ENCODE measurements around the gene PNKP. TPM values are rescaled to one million over a fixed set of nuclear protein-coding genes. Genes with fewer than 3 reads are reported as not detected.

The PNKP gene
- total and polyA plus RNA-seq, 9 of the 15 experiments (the other 6 are each of a cell fraction or from before 2014, with no cell fraction given) = 2.8 to 85.4 (median 25.3) TPM

- peak; percentile 18; the same call in 1 of the 2 replicates for TF ChIP-seq TFAP4 (CRISPR knock-in tag; IDR thresholded peaks at IDR 0.05; ENCODE audit: borderline replicate concordance)
- TF ChIP-seq NFIC (IDR thresholded peaks at IDR 0.05) = no peak
- TF ChIP-seq MCM5 (IDR thresholded peaks at IDR 0.05; ENCODE audit: low read depth) = no peak
- TF ChIP-seq RFX1 (IDR thresholded peaks at IDR 0.05) = no peak
- TF ChIP-seq RREB1 (CRISPR knock-in tag; IDR thresholded peaks at IDR 0.05) = 0 out of 2 replicates have a peak, but pooled peaks have one; percentile 41
- TF ChIP-seq, protein P1, sequence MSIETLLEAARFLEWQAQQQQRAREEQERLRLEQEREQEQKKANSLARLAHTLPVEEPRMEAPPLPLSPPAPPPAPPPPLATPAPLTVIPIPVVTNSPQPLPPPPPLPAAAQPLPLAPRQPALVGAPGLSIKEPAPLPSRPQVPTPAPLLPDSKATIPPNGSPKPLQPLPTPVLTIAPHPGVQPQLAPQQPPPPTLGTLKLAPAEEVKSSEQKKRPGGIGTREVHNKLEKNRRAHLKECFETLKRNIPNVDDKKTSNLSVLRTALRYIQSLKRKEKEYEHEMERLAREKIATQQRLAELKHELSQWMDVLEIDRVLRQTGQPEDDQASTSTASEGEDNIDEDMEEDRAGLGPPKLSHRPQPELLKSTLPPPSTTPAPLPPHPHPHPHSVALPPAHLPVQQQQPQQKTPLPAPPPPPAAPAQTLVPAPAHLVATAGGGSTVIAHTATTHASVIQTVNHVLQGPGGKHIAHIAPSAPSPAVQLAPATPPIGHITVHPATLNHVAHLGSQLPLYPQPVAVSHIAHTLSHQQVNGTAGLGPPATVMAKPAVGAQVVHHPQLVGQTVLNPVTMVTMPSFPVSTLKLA (conservative IDR thresholded peaks at IDR 0.05) = peak in 1 of 2 experiments; percentile 41; a peak in 1 of 4 replicates
- no peak for TF ChIP-seq RFX5 (IDR thresholded peaks at IDR 0.05; ENCODE audit: low read depth, low read length)
- TF ChIP-seq, protein P2, sequence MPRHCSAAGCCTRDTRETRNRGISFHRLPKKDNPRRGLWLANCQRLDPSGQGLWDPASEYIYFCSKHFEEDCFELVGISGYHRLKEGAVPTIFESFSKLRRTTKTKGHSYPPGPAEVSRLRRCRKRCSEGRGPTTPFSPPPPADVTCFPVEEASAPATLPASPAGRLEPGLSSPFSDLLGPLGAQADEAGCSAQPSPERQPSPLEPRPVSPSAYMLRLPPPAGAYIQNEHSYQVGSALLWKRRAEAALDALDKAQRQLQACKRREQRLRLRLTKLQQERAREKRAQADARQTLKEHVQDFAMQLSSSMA (CRISPR knock-in tag; IDR thresholded peaks at IDR 0.05) = no peak
- TF ChIP-seq, protein P3, sequence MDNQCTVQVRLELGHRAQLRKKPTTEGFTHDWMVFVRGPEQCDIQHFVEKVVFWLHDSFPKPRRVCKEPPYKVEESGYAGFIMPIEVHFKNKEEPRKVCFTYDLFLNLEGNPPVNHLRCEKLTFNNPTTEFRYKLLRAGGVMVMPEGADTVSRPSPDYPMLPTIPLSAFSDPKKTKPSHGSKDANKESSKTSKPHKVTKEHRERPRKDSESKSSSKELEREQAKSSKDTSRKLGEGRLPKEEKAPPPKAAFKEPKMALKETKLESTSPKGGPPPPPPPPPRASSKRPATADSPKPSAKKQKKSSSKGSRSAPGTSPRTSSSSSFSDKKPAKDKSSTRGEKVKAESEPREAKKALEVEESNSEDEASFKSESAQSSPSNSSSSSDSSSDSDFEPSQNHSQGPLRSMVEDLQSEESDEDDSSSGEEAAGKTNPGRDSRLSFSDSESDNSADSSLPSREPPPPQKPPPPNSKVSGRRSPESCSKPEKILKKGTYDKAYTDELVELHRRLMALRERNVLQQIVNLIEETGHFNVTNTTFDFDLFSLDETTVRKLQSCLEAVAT (IDR thresholded peaks at IDR 0.05) = no peak
- TF ChIP-seq, protein P4, sequence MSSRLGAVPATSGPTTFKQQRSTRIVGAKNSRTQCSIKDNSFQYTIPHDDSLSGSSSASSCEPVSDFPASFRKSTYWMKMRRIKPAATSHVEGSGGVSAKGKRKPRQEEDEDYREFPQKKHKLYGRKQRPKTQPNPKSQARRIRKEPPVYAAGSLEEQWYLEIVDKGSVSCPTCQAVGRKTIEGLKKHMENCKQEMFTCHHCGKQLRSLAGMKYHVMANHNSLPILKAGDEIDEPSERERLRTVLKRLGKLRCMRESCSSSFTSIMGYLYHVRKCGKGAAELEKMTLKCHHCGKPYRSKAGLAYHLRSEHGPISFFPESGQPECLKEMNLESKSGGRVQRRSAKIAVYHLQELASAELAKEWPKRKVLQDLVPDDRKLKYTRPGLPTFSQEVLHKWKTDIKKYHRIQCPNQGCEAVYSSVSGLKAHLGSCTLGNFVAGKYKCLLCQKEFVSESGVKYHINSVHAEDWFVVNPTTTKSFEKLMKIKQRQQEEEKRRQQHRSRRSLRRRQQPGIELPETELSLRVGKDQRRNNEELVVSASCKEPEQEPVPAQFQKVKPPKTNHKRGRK (tag; IDR thresholded peaks at IDR 0.05) = no peak
These were observed 15.7 kb downstream of the PNKP start (continued) for GRCh38 chr19:49851456-49852259.
